GM21423 (cell line): ENCODE measurements around the gene SPTBN1.
A peak's percentile ranks its signal among the peaks of the same experiment; 100 is the strongest.

Experiments
- ATAC-seq: cut with Tn5 transposase; IDR thresholded peaks from one replicate; pipeline ENCODE4 v1.9.1; 2021; ENCODE audit warnings: mild to moderate bottlenecking, moderate library complexity; ENCODE audit not compliant: unreplicated experiment

The SPTBN1 gene

DNA sequence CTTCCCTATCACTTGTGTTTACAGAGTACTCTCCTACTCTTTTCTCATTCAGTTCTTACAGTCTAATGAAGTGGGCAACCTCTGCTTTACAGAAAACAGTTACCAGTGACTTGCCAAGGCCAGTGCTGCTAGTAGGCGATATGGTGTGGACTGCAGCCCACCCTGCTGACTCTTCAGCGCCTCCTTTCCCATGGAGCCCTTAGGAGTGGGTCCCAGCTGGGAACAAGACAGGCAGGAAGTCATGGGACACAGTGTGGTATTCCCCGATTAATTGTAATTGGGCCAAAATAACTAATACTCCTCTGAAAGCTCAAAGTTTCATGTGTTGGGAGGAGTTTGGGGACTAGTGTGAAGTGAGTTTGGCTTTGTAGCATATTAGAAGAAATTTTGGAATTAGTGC is 147.2 kb downstream of the SPTBN1 start:
- ATAC-seq = no peak

DNA sequence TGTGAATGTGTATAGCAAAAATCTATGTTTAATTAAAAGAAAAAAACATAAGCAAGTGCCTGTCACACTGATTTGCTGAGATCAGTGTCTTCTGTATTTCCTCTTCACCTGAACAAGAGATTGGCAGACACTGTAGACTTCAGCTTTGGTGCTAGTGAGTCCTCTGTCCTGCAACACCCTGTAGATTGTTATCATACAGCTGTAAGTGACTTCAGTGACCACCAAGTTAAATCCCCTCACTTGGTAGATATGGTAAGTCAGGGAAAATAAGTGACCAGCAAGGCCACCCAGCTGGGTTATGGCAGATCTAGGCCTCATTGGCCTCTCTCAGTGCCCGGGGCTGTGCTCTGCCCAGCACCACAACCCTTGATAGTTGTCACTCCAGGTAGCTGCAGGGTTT is 147.7 kb downstream of the SPTBN1 start:
- ATAC-seq = no peak

DNA sequence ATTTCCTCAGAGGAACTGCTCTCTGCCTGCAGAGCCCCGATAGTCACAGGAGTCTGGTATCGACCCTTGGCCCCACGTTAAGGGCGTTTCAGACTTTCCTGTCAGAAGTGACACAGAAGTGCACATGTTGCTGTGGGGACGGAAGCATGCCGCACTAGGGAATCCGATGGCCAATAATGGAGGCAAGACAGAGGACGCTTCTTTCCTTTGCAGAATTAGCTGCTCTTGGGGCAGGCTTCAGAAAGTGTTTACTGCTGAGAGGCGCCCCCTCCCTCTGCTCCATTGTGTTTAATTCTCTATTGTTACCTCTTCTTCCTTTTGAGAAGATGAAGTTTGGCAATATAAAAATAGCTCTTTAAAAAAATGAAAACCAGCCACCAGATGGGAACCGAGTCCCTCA is 148.7 kb downstream of the SPTBN1 start:
- peak; percentile 32 for ATAC-seq

DNA sequence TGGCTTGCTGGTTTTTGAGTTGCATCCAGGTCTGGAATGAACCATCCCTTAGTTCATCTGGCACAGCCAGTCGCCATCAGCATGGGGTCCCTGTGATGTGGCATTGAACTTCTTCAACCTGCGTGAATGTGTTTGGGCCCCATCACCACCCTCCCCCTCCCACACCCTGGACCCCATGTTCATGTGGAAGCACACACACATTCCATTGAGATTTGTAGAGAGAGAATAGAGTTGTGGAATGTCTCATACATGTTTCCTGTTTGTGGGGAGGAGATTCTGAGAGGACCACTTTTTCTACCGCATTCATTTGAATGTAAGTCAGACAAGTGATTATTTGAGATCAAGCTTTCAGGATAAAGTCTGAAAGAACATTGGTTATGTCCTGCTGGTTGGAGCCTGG is 149.7 kb downstream of the SPTBN1 start:
- no peak for ATAC-seq

DNA sequence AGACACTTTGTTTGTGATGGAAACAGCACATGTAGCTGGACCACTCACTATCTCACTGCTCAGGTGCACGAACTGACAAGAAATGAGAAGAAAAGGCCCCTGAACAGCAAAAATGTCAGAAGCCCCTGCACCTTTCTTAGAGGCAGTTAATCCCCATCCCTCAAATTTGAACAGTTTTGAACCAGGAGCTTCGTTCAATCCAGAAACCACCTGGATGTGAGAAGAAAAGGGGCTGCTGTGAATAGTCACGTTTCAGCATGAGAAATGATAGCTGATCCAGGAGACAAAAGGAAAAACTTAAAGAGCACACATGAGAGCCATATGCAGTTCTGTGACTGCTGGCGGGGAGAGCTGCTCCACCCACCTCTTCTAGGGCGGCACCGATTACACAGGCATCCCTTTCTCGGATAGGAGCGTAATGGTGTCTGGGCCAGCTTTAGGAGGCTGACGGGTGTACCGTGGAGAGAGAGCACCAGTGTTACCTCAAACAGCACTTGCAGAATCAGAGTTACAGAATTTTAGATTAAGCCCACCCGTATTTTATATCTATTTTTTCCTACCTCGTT is 150.3 kb downstream of the SPTBN1 start:
- no peak for ATAC-seq

DNA sequence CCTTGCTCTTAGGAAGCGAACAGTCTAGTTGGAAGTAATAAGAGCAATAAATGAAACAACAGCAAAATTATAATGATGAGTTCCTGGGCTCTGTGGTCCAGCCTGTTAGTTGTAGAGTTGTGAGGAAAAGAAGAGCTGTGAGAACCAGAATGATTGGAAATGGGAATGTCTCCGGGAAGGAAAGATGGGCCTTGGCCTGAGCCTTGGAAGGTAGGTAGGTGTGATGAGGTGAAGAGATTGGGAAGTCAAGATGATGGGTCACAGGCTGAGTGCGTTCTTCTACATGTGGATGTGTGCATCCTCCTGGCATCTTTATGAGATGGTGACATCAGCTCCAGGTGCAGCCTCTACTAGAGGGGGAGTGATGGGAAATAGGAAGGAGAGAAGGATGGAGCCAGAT is 152.1 kb downstream of the SPTBN1 start:
- ATAC-seq = no peak

DNA sequence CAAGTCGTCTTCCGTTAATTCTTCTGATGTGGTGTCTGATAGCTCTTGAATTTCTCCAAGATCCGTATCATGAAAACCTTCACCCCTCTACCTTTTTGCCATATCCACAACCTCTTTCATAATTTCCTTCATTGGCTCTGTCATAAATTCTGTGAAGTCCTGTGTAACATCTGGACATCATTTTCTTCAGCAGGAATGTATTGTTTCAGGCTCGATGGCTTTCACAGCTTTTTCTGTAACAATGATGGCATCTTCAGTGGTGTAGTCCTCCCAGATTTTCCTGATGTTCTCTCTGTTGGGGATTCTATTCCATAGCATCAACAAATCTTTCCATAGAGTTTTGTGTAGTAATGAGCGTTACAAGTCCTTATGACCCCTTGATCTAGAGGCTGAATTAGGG is 153.1 kb downstream of the SPTBN1 start:
- ATAC-seq = no peak

DNA sequence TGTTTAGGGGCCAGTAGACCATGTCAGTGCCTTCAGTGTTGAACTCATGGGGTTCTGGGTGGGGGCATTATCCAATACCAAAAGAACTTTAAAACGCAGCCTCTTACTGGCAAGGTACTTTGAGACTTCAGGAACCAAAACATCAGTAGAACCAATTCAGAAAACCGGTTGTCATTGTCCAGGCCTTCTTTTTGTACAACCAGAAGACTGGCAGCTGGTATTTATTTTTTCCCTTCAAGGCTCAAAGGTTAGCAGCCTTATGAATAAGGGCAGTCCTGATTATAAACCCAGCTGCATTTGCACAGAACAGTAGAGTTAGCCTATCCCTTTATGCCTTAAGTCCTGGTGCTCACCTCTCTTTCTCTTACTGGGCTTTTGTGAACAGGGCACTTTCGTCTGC is 153.5 kb downstream of the SPTBN1 start:
- ATAC-seq = no peak

DNA sequence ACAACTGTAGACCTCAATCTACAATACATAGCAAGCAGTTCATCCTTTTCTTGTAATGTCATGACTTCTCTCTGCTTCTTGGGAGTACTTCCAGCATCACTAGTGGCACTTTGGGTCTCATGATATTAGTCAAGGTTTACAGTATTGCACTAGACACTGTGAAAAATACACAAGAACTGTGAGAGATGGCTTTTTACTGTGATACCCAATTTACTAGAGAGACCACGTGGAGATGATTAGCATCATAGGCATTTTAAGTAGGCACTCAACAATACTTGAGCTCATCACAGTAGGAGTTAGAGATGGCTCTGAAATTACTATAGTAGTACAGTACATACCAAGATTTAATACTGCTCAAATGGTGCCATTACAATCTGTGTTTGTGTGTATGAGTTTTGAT is 154.6 kb downstream of the SPTBN1 start:
- no peak for ATAC-seq

DNA sequence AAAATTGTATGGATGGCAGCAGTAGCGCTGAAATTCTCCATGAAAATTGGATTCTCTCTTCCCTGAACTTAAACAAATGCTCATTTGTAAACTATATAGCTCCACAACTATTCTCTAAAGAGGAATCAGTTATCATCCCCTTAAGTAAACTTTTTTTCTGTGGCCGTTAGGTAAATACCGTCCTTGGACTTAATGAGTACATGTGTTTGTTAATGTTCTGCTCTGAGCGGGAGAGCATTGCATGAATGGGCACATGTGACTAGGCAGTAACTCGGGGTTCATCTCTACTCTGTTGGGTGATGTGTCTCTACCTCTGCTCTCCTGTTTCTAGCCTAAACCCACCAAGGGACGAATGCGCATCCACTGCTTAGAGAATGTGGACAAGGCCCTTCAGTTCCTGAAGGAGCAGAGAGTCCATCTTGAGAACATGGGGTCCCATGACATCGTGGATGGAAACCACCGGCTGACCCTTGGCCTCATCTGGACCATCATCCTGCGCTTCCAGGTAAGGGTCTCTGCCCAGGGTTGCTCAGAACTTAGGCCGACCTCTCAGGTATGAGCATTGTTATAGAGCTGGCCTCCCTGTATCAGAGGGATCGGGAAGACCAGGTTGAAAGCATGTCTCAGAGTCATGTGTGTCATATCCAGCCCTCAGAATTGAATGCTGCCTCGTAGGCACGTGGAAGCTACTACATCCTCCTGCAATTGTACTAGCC is 155.9 kb downstream of the SPTBN1 start:
- no peak for ATAC-seq

DNA sequence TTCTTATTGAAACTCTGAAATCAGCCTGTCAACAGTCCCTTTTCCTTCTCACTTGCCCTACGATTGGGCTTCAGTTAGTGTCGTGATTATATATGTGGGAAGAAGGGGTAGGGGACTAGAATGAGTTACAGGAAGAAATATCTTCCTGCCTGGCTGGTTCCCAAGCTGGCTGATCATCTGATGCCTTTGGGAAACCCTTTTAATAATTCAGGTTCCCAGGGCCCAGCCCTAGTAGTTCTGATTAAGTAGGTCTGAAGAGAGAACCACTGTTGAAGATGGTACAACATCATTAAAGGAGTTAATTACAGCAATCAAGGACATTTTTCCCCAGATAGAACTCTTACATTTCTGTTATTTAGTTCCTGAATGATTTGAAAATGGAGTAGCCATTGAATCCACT is 157.3 kb downstream of the SPTBN1 start:
- no peak for ATAC-seq

DNA sequence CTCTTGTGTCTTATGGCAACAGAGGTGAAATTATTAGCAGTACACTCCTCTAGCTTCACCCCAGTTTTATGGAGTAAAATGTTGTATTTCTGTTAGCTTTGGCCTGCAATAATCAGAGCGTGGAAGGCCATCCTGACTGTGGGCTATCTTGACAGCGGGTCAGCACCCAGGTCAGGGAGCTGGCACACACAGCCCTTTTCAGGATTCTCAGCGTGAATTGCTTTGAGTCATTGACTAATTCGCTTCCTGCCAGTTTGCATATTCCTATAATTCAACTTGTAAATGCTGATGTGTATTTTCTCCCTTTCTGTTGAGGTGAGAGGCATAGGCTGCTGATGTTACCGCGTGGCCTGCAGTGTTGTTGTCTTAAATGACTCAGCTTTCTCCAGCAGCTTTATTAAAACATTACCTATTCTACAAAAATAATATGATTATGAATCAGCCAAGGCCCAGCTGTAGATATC is 157.7 kb downstream of the SPTBN1 start:
- ATAC-seq = peak; percentile 43

DNA sequence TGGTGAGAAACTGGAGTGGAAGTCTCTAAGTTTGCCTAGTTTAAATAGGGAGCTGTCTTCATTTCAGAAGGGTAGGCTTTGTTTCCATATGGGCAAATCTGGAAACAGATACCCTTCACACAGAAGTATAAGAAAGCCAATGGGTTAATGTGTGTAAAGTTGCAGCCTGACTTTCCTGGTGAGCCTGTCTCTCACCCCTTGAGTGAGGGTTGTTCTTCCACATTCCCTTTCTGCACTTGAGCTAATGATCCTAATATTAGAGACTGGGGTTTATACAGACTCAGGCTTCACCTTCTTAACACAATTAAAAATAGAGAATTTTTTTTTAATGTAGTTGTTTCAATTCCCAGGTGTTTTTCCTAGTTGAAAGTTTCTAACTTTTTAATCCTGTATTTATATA is 158.7 kb downstream of the SPTBN1 start:
- ATAC-seq = no peak

DNA sequence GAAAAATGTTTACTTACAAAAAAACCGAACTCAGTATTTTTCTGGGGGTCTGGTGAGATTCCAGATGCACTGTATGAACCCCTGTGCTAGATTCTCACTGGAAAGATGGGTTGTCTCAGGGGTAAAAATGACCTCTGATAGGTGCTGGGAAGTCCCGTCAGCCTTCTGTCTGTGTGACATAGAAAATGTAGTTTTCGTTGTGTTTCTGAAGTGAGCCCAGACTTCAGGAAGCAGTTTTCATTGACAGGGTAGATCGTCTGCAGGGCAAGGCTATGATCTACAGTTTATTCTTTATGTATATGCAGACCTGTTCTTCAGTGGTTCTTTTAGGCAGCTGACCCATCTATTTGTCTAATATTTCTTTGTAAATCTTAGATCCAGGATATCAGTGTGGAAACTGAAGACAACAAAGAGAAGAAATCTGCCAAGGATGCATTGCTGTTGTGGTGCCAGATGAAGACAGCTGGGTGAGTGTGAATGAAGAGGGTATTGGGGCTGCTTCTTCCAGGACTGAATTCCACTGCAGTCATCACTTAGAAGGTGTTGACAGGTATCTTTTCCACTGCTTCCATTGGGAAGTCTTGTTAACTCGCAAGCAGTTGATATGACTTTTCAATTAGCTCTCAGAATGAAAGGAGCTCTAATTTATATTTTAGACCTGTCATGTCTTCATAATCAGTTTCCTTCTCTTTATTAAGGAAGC is 159.9 kb downstream of the SPTBN1 start:
- ATAC-seq = no peak

DNA sequence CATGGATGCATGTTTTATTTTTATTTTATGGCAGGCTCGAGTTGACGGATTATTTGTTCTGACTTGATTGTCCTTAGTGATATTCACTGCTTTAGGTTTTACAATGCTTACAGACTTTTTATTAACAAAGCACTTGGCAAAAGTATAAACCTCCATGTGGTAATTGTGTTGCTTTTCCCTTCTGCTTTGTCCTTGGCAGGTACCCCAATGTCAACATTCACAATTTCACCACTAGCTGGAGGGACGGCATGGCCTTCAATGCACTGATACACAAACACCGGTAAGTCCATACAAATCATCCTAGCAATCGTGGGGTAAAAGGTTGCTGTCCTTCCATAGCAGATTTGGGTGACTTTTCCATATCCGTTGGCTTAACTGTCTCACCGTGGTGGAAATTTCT is 161.3 kb downstream of the SPTBN1 start:
- ATAC-seq = no peak

DNA sequence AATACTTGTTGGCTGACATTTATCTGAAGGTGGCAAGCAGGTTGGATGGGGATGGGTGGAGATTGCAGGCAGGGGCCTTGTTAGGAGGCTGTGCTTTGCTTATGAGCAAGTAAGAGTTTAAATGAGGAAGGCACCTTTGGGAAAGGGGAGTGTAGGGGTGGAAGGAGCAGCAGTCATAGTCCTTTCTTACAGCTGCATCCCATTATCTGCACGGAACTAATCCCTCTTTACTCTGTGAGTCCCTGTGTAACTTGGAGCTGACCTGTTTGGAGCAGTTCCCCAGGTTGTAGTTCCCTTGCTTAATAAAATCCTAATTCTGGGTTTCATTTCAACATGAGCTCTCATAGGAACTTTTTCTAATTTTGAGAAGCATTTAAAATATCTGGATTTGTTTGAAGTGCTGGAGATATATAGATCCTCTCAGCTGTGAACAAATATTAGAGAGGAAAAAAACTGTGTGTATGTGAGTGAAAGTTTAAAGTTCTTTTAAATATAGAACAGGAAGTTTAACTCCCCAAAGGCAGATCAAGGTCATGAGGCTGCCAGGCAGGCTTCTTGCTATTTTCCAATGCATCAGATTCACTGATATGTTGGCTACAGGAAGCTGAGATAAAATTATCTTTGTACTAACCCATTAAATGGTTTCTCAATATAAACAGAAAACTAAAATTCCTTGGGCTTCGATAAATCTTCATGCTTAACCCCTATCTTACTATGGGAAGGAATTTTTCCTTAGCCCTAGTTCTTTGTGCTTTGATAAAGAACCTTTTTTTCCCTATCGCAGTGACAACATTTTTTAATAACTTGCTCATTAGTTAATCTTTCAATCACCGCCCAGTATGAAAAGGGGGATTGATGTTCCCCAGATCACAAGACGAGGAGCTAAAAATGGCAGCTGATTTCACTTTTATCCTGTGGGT is 162.8 kb downstream of the SPTBN1 start:
- no peak for ATAC-seq

DNA sequence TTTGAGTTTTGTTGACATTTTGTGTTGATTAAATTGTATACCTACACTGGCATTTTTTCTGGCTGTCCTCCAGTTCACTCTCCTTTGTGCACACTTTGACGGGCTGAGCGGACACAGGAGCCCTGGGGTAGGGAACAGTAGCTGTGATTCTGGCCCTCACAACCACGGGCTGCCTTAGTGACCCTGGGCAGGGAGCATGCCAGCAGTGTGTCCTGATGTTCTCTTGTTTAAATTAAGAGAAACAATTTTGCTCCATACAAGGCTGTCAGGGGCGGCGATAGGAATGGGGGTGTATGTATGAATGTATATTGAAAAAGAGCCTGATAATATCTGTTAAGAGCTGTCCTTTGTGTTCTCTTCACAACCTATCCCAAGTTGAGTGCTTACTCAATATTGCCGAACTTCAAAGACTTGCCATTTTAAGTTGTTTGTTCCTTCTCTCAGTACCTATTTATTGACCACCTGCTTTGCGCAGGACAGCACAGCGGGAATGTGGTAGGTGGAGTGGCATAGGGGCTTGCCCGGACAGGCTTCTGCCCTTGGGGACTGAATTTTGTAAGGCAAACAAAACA is 163.6 kb downstream of the SPTBN1 start:
- ATAC-seq = no peak

DNA sequence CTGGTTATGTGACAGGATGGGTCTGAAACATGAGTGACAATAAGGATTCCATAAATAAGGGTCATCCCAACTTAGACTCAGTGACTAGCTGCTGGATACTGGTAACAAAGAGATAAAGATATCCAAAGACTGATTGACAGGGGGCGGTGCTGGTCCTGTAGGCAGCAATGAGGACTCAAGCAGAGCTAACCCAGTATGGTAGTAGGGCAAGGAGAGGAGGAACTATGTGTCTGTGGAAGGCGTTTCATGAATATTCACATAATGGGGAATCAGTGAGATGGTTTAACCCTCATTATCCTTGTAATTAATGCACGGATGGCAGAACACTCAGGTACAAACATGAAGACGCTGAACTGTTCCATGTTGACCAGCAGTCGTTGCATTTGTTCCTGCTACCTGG is 164.8 kb downstream of the SPTBN1 start:
- no peak for ATAC-seq

DNA sequence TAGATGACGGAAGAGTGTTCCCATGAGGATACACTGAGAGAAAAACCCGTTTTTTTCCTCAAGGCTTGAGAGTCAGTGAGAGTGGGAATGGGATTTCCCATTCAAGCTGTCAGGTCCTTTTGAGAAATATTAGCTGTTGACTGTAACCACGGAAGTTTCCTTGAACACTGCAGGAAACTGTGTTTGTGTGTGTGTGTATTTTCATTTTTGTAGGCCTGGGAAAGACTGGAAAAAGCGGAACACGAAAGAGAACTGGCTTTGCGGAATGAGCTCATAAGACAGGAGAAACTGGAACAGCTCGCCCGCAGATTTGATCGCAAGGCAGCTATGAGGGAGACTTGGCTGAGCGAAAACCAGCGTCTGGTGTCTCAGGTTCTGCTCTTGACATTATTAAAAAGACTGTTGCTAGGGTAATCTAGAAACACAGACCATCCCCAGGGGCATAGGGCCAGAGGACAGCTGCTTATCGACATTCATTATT is 168.5 kb downstream of the SPTBN1 start:
- ATAC-seq = no peak

DNA sequence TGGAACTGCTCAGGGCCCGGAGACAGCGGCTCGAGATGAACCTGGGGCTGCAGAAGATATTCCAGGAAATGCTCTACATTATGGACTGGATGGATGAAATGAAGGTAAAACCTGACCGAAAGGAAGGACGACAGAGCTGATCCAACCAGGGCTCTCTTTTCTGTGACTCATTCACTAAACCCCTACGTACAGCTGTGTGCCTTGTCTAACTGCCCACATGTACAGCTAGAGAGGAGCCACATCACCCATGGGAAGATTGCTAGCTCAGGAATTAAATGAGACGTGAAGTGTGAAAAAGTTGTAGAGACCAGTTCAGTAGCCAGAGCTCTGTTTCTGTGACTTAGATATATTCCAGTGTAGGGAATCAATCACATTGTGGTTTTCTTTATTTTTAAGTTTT is 170.0 kb downstream of the SPTBN1 start:
- ATAC-seq = no peak

DNA sequence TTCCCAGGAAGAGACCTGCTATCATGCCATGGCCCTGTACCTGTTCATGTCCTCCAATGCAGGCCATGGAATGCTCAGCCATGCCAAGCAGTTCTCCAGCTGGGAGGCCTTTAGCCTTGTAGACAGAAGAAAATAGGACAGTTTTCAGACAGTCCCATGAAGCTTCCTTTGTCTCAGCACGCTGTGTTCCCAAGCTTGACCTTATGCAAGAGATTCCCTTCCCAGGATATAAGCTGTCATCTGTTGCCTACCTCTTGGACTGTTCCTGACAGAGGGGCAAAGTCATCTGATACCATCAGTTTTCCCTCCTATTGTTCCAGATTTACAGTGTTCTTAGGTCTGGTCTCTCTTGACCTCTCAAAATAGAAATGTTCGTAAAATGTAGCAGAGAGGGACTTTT is 170.8 kb downstream of the SPTBN1 start:
- ATAC-seq = no peak
